Pancreas (tissue), 10 donors: ENCODE data around the gene MMP2. TPM values are rescaled to one million over a fixed set of nuclear protein-coding genes. Genes with fewer than 3 reads are reported as not detected.

Source experiments
- ATAC-seq, 4 donors: fragments of 200-7000 bp; cut with Tn5 transposase; one replicate each; pipeline versions ENCODE4 v1.8.0 to v1.9.1; 2020; ENCODE audit warnings: mild to moderate bottlenecking in 4 of 4, moderate library complexity in 4 of 4
- DNase-seq, 6 donors: peaks; one replicate each; pipeline ENCODE4 v3.0.0-alpha.2; 2020
- FAIRE-seq: peaks from 2 replicates; lab custom pipeline; 2012; peaks lifted over from hg19 to GRCh38; lab: Jason Lieb, UNC
- H3K27ac ChIP-seq, 4 donors: fragments of 200-600 bp; sonication (generic); 1 replicate in 3 of 4; 2 replicates in 1 of 4; pipeline versions ENCODE4 v1.5.0 to v1.8.0; 2020
- H3K27me3 ChIP-seq, 4 donors: fragments of 200-600 bp; one replicate each; pipeline ENCODE4 v1.8.0; 2021
- H3K36me3 ChIP-seq, 3 donors: fragments of 200-600 bp; sonication (generic) in 1 of 3; one replicate each; pipeline versions ENCODE4 v1.5.0 to v1.8.0; 2020 to 2021
- H3K4me1 ChIP-seq, 3 donors: fragments of 200-600 bp; one replicate each; pipeline ENCODE4 v1.8.0; 2021
- H3K4me3 ChIP-seq, 4 donors: fragments of 200-600 bp; sonication (generic) in 2 of 4; one replicate each; pipeline versions ENCODE4 v1.5.0 to v1.8.0; 2020 to 2021
- H3K9me3 ChIP-seq, 4 donors: fragments of 200-600 bp; one replicate each; pipeline ENCODE4 v1.8.0; 2021
- WGBS, 2 donors: extraction: QIAGEN DNeasy Blood & Tissue Kit; methylation state at CpG; one replicate each; pipeline ENCODE4 v1.1.7; 2013; 5-methylcytosine and 5-hydroxymethylcytosine counted together
- intact Hi-C, 3 donors: fragments of 100-400 bp; cut with DNase I; formaldehyde crosslinking; loops; one replicate each; pipeline versions ENCODE4 v1.11.1 to v1.14.2; 2022
- polyA plus RNA-seq, 2 donors: library from polyadenylated mRNA; stranded (reverse); fragments of 200-250 nt; gene quantifications; one replicate each; pipeline ENCODE4 v1.2.3, GENCODE V29; 2013
- total RNA-seq, 6 donors: library from RNA; stranded (reverse); fragmentation: NEBNext Ultra II Directional in 4 of 6; extraction: Animal tissue kit (Norgen Biotek cat#: 25700) in 4 of 6; gene quantifications; one replicate each; pipeline versions ENCODE4 v1.2.1 to v1.2.4, GENCODE V29; 2021 to 2023
- TF ChIP-seq, protein P1 (sequence below), 4 donors: fragments of 200-600 bp; sonication (generic) in 3 of 4; IDR thresholded peaks; one replicate each; pipeline versions ENCODE4 v1.5.0 to v1.8.0; 2021; ENCODE audit warnings: antibody characterized with exemption in 4 of 4
- donor health status: healthy with polysubstance abuse.
- donor health status: DM: no; HTN: no; CAD: no; lungs with moderate emphysema.
- donor health status: DM: no; HTN: no; CAD: no.
- donor health status: control.
- donor health status: control.
- donor health status: Bipolar disorder and iron deficiency.
- donor health status: DM: yes; HTN: yes; CAD: no.
- donor health status: DM: no; HTN: no; CAD: no.
- donor health status: DM: no; HTN: no; CAD: no.
- donor health status: DM: yes; HTN: yes; CAD: no.

The MMP2 gene
- total and polyA plus RNA-seq, 8 donors, result 6.5 to 108 (median 13.2) TPM

GRCh38 chr16:55499281-55499680 is 20.3 kb downstream of the MMP2 start:
- Histone ChIP-seq H3K9me3 (no peaks in the 10 kb centered on the region), H3K36me3 (no peaks in the 10 kb centered on the region), H3K4me1 (peaks cover 11 to 24% (median 21%) of the 10 kb centered on the region in 3 donors), H3K4me3 (no peak overlapping the region), H3K27ac (no peak overlapping the region), H3K27me3 (no peaks in the 10 kb centered on the region)
- WGBS, 2 donors, result 69 to 79% methylated on average over 3 of the region's 3 CpGs
- TF ChIP-seq, protein P1, sequence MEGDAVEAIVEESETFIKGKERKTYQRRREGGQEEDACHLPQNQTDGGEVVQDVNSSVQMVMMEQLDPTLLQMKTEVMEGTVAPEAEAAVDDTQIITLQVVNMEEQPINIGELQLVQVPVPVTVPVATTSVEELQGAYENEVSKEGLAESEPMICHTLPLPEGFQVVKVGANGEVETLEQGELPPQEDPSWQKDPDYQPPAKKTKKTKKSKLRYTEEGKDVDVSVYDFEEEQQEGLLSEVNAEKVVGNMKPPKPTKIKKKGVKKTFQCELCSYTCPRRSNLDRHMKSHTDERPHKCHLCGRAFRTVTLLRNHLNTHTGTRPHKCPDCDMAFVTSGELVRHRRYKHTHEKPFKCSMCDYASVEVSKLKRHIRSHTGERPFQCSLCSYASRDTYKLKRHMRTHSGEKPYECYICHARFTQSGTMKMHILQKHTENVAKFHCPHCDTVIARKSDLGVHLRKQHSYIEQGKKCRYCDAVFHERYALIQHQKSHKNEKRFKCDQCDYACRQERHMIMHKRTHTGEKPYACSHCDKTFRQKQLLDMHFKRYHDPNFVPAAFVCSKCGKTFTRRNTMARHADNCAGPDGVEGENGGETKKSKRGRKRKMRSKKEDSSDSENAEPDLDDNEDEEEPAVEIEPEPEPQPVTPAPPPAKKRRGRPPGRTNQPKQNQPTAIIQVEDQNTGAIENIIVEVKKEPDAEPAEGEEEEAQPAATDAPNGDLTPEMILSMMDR (IDR thresholded peaks at IDR 0.05), result no peak
- no peak for FAIRE-seq
- no peak for DNase-seq
- no peak for ATAC-seq
- intact Hi-C loops, result no loop called here

DNA sequence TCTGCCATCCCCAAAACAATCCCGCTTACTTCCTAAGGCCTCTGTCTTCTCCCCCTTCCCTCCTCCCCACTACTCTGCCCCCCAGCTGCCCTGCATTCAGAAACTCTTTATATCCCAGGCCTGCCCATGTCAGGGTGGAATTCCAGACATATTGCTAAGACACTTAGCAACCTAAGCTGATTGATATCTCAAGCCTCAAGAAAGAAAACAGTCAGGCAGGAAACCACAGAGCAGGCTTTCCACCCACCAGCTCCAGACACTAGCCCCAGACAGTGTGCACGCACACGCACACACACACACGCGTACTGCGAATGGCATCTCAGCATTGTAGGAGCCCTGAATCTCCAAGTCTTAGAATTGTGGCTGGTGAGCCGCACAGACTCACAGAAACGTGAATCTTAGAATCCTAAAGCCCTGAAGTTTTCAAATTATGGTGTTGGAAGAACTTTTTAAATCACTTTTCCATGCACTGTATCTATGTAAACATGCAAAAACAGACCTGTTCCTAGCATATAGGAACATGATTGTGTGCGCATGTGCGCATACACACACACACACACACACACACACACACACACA is 21.0 kb downstream of the MMP2 start:
- Histone ChIP-seq H3K4me1 (peaks cover 11 to 25% (median 21%) of the 10 kb centered on the region in 3 donors), H3K4me3 (no peak overlapping the region), H3K36me3 (no peaks in the 10 kb centered on the region), H3K27ac (no peak overlapping the region), H3K27me3 (no peaks in the 10 kb centered on the region), H3K9me3 (no peaks in the 10 kb centered on the region)
- ATAC-seq, result no peak
- no peak for FAIRE-seq
- intact Hi-C loops, result no loop called here
- DNase-seq, result no peak
- 87 to 93% methylated on average over 10 of the region's 10 CpGs for WGBS, 2 donors
- TF ChIP-seq, protein P1 (IDR thresholded peaks at IDR 0.05), result no peak

GRCh38 chr16:55500530-55501011 is 21.6 kb downstream of the MMP2 start:
- Histone ChIP-seq H3K36me3 (no peaks in the 10 kb centered on the region), H3K4me3 (no peak overlapping the region), H3K27me3 (no peaks in the 10 kb centered on the region), H3K4me1 (peaks cover 11 to 25% (median 21%) of the 10 kb centered on the region in 3 donors), H3K27ac (no peak overlapping the region), H3K9me3 (no peaks in the 10 kb centered on the region)
- TF ChIP-seq, protein P1 (IDR thresholded peaks at IDR 0.05), result no peak
- FAIRE-seq (no peak), DNase-seq (no peak), ATAC-seq (peak in 2 of 4 donors; percentile 8 to 22)
- intact Hi-C loops, result no loop called here
- 57 to 71% methylated on average over 3 of the region's 3 CpGs for WGBS, 2 donors

DNA sequence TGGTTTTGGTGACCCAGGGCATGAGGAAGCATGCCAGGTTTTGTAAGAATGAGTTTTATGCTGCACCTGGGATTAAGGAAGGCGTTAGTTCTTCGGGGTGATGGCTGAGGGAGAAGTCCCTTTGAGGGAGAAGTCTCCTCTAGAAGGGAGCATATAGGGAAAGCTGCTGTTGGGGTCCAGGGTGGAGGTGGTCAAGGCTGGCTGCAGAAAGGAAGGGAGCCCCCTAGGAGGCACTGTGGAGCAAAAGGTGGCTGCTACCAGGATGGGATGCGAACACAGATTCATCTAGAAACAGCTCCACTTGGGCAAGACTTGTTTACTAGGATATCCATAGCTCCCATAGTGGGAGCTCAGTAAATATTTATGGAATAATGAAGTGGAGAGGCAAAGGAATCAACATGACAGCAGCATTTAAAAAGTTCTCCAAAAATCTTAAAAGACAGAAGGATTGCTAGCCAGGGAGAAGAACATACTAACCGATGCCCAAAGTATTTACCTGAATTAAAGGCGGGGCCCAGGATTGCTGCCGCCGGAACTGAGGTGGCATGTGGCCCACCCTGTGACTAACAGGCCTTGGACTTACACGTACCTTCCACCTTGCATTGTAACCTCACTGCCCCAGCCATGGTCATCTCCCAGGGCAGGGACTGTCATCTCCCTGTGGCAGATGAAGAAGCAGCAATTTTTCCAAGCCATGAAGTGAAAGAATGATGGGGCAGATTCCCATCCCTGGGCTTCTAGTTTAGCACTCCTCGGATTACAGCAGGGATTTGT is 22.7 kb downstream of the MMP2 start:
- Histone ChIP-seq H3K27me3 (no peaks in the 10 kb centered on the region), H3K4me1 (peaks cover 11 to 25% (median 21%) of the 10 kb centered on the region in 3 donors), H3K9me3 (no peaks in the 10 kb centered on the region), H3K4me3 (no peak overlapping the region), H3K27ac (no peak overlapping the region), H3K36me3 (no peaks in the 10 kb centered on the region)
- DNase-seq (no peak), FAIRE-seq (no peak), ATAC-seq (no peak)
- TF ChIP-seq, protein P1 (IDR thresholded peaks at IDR 0.05), result no peak
- intact Hi-C loops, result no loop called here
- WGBS, 2 donors, result 80 to 83% methylated on average over 9 of the region's 9 CpGs
